ENCODE measurements around the gene RTRAF. TPM values are rescaled to one million over a fixed set of nuclear protein-coding genes. Genes with fewer than 3 reads are reported as not detected.
A peak's percentile ranks its signal among the peaks of the same experiment; 100 is the strongest.

The RTRAF gene
- total and polyA plus RNA-seq, 10 of the 15 experiments (the other 5 are each of a cell fraction or from before 2014, with no cell fraction given) = 248 to 540 (median 368) TPM

DNA sequence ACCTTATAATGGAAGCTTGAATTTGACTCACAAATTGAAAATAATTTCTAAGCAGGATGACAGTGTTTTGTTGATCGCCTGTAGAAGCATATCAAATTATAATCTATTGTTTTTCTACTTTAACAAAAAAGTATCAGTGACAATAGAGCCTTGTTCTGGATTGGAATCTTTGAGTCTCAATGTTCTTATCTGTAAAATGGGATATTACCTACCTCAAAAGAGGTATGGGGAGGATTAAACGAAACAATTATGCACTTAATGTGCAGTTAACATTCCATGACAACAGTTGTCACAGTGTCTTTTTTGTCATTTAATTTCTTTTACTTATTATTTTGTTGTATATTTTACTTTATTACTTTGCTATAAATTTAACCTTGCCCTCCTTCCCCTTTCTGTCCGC lies 1.1 kb downstream of the RTRAF start:
- CTCF ChIA-PET = interaction anchor here (3.7 kb wide), 1 partner anchor 11 kb away, joined by 17 read pairs; no protein-coding TSS in a partner anchor
- Histone ChIP-seq H3K9ac (ENCODE audit: control insufficient read depth, insufficient read depth, low read length) (peak overlapping the region; percentile 92), H3K79me2 (ENCODE audit: control insufficient read depth, insufficient read depth, low read length) (peaks cover 46% of the 10 kb centered on the region), H3K27ac (ENCODE audit: control insufficient read depth, insufficient read depth) (peak overlapping the region; percentile 88; the same call in 1 of the 2 replicates), H3K4me3 (peak overlapping the region; percentile 89), H3K4me1 (ENCODE audit: control insufficient read depth, insufficient read depth, low read length) (peaks cover 6% of the 10 kb centered on the region), H3K36me3 (ENCODE audit: control insufficient read depth in 2 of 2, insufficient read depth in 2 of 2, low read length in 1 of 2) (peaks cover 0 to 25% of the 10 kb centered on the region in 2 experiments), H2AFZ (ENCODE audit: control insufficient read depth, low read depth, low read length) (no peak overlapping the region), H3K27me3 (replicated peaks in 1 of 2; ENCODE audit: control insufficient read depth in 2 of 2, insufficient read depth in 2 of 2, low read length in 1 of 2) (no peaks in the 10 kb centered on the region), H3K4me2 (ENCODE audit: control insufficient read depth, insufficient read depth) (peak overlapping the region; percentile 91), H3K9me3 (replicated peaks; ENCODE audit: control insufficient read depth, insufficient read depth, low read length) (no peaks in the 10 kb centered on the region; the same call in 2 of the 3 replicates), H4K20me1 (ENCODE audit: control insufficient read depth, insufficient read depth) (no peaks in the 10 kb centered on the region)
- no TSS peak for BruUV-seq (replicated peaks)
- no peak for DNase-seq (ENCODE audit: low read depth, low spot score)
- RAD21 ChIA-PET (ENCODE audit: unreplicated experiment) = no interaction called here
- SMC1A ChIA-PET (ENCODE audit: uncharacterized antibody, unreplicated experiment) = no interaction called here
- TF ChIP-seq SUZ12 (IDR thresholded peaks at IDR 0.05; ENCODE audit: unreplicated experiment) = no peak
- no peak for TF ChIP-seq SRF (IDR thresholded peaks at IDR 0.05; ENCODE audit: low read depth in 2 of 2, low read length in 2 of 2)
- no peak for TF ChIP-seq NFYB (IDR thresholded peaks at IDR 0.05; ENCODE audit: insufficient read depth, low read depth, low read length)
- TF ChIP-seq YY1 (IDR thresholded peaks at IDR 0.05; ENCODE audit: low read depth, low read length) = no peak
- TF ChIP-seq, protein P1, sequence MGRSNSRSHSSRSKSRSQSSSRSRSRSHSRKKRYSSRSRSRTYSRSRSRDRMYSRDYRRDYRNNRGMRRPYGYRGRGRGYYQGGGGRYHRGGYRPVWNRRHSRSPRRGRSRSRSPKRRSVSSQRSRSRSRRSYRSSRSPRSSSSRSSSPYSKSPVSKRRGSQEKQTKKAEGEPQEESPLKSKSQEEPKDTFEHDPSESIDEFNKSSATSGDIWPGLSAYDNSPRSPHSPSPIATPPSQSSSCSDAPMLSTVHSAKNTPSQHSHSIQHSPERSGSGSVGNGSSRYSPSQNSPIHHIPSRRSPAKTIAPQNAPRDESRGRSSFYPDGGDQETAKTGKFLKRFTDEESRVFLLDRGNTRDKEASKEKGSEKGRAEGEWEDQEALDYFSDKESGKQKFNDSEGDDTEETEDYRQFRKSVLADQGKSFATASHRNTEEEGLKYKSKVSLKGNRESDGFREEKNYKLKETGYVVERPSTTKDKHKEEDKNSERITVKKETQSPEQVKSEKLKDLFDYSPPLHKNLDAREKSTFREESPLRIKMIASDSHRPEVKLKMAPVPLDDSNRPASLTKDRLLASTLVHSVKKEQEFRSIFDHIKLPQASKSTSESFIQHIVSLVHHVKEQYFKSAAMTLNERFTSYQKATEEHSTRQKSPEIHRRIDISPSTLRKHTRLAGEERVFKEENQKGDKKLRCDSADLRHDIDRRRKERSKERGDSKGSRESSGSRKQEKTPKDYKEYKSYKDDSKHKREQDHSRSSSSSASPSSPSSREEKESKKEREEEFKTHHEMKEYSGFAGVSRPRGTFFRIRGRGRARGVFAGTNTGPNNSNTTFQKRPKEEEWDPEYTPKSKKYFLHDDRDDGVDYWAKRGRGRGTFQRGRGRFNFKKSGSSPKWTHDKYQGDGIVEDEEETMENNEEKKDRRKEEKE (IDR thresholded peaks at IDR 0.05) = no peak
- TF ChIP-seq TCF3 (IDR thresholded peaks at IDR 0.05; ENCODE audit: borderline replicate concordance, insufficient read depth, low read depth, low read length) = no peak
- TF ChIP-seq, protein P2, sequence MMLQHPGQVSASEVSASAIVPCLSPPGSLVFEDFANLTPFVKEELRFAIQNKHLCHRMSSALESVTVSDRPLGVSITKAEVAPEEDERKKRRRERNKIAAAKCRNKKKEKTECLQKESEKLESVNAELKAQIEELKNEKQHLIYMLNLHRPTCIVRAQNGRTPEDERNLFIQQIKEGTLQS (IDR thresholded peaks at IDR 0.05; ENCODE audit: borderline replicate concordance, extremely low read depth, low read depth, low read length) = no peak
- no peak for TF ChIP-seq JUND (IDR thresholded peaks at IDR 0.05; ENCODE audit: low read depth, low read length)
- TF ChIP-seq, protein P3, sequence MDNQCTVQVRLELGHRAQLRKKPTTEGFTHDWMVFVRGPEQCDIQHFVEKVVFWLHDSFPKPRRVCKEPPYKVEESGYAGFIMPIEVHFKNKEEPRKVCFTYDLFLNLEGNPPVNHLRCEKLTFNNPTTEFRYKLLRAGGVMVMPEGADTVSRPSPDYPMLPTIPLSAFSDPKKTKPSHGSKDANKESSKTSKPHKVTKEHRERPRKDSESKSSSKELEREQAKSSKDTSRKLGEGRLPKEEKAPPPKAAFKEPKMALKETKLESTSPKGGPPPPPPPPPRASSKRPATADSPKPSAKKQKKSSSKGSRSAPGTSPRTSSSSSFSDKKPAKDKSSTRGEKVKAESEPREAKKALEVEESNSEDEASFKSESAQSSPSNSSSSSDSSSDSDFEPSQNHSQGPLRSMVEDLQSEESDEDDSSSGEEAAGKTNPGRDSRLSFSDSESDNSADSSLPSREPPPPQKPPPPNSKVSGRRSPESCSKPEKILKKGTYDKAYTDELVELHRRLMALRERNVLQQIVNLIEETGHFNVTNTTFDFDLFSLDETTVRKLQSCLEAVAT (IDR thresholded peaks at IDR 0.05) = no peak
- TF ChIP-seq IKZF1 (conservative IDR thresholded peaks at IDR 0.05) = no peak
- TF ChIP-seq IRF4 (IDR thresholded peaks at IDR 0.05; ENCODE audit: low read depth, low read length) = no peak
- TF ChIP-seq NR2C2 (IDR thresholded peaks at IDR 0.05; ENCODE audit: borderline replicate concordance, control insufficient read depth, insufficient read length, low read depth) = no peak
- no peak for TF ChIP-seq RUNX3 (IDR thresholded peaks at IDR 0.05; ENCODE audit: low read length)
- no peak for TF ChIP-seq MYB (IDR thresholded peaks at IDR 0.05; ENCODE audit: borderline replicate concordance, low read depth, low read length)
- no peak for TF ChIP-seq TARDBP (IDR thresholded peaks at IDR 0.05; ENCODE audit: borderline replicate concordance)
- in situ Hi-C loops (cut with MboI) = no loop called here
- no peak for ATAC-seq
- 45% methylated on average over 3 of the region's 3 CpGs for WGBS (ENCODE audit: insufficient coverage, insufficient replicate concordance, low lambda C conversion rate, missing lambda C conversion rate)
- intact Hi-C loops (cut with micrococcal nuclease; ENCODE audit: unreplicated experiment) = loop anchor here (10.0 kb wide), 1 partner anchor 484 kb away; no protein-coding TSS in a partner anchor
- FAIRE-seq = no peak
- POLR2A ChIA-PET = interaction anchor here (0.5 kb wide), 1 partner anchor 1107 kb away, joined by 3 read pairs; no protein-coding TSS in a partner anchor
